ENCODE results near the gene NUPR1. TPM values are rescaled to one million over a fixed set of nuclear protein-coding genes. Genes with fewer than 3 reads are reported as not detected.

NUPR1 gene
- total and polyA plus RNA-seq, 2 of the 13 experiments (the other 11 are each of a cell fraction or from before 2014, with no cell fraction given) = 18.0 to 25.6 TPM

DNA sequence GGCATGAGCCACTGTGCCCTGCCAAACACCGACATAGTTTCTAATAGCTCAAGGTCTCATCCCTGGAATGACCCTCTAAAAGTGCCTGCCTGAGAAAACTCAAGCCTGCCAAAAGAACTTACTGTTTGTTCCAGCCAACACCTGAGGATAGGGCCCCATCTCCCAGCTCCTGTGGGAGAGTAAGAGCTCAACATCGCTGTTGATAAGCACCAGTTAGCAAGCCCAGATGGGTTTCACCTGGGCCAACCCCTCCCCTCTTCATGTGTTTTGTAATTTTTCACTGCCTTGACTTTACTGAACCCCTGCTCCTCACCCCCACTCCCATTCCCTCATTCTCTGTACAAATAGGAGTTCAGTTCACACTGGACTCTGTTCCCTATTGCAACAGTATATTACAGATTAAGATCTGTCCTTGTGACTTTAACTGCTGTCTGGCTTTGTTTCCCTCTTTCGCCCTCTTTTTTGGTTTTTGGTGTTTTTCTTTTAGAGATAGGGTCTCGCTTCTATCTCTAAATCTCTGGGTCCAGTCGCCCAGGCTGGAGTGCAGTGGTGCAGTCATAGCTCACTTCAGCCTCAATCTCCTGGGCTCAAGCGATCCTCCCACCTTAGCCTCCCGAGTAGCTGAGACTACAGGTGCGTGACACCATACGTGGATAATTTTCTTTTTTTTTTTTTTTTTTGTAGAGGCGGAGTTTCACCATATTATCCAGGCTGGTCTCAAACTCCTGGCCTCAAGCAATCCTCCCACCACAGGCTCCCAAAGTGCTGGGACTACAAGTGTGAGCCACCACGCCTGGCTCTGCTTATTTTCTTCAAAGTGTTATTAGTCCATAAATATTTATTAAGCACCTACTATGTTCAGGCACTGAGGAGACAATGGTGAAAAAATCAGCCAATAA lies 12.3 kb downstream of the NUPR1 start (continued):
- TF ChIP-seq PHF5A (CRISPR knock-in tag; IDR thresholded peaks at IDR 0.05; ENCODE audit: low read depth, unreplicated experiment) (peak; percentile 95), HNRNPH1 (optimal IDR thresholded peaks at IDR 0.05; ENCODE audit: low read depth, low read length) (no peak), TMF1 (CRISPR knock-in tag; IDR thresholded peaks at IDR 0.05; ENCODE audit: low read depth) (no peak), ATRX (CRISPR knock-in tag; IDR thresholded peaks at IDR 0.05; ENCODE audit: borderline replicate concordance) (no peak), IKZF1 (IDR thresholded peaks at IDR 0.05) (no peak), SIN3B (IDR thresholded peaks at IDR 0.05; ENCODE audit: low read length) (no peak), ZFAT (CRISPR knock-in tag; conservative IDR thresholded peaks at IDR 0.05) (no peak), GPN1 (CRISPR knock-in tag; IDR thresholded peaks at IDR 0.05; ENCODE audit: borderline replicate concordance) (no peak), NAIF1 (CRISPR knock-in tag; IDR thresholded peaks at IDR 0.05; ENCODE audit: borderline replicate concordance) (no peak), RFXANK (CRISPR knock-in tag; IDR thresholded peaks at IDR 0.05) (0 out of 2 replicates have a peak, but pooled peaks have one; percentile 48)
- TF ChIP-seq, protein P1, sequence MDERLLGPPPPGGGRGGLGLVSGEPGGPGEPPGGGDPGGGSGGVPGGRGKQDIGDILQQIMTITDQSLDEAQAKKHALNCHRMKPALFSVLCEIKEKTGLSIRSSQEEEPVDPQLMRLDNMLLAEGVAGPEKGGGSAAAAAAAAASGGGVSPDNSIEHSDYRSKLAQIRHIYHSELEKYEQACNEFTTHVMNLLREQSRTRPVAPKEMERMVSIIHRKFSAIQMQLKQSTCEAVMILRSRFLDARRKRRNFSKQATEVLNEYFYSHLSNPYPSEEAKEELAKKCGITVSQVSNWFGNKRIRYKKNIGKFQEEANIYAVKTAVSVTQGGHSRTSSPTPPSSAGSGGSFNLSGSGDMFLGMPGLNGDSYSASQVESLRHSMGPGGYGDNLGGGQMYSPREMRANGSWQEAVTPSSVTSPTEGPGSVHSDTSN (CRISPR knock-in tag; IDR thresholded peaks at IDR 0.05) = peak; percentile 51
- TF ChIP-seq, protein P2, sequence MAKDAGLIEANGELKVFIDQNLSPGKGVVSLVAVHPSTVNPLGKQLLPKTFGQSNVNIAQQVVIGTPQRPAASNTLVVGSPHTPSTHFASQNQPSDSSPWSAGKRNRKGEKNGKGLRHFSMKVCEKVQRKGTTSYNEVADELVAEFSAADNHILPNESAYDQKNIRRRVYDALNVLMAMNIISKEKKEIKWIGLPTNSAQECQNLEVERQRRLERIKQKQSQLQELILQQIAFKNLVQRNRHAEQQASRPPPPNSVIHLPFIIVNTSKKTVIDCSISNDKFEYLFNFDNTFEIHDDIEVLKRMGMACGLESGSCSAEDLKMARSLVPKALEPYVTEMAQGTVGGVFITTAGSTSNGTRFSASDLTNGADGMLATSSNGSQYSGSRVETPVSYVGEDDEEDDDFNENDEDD (CRISPR knock-in tag; IDR thresholded peaks at IDR 0.05; ENCODE audit: borderline replicate concordance) = peak; percentile 66; the same call in 1 of the 2 replicates
- TF ChIP-seq, protein P3, sequence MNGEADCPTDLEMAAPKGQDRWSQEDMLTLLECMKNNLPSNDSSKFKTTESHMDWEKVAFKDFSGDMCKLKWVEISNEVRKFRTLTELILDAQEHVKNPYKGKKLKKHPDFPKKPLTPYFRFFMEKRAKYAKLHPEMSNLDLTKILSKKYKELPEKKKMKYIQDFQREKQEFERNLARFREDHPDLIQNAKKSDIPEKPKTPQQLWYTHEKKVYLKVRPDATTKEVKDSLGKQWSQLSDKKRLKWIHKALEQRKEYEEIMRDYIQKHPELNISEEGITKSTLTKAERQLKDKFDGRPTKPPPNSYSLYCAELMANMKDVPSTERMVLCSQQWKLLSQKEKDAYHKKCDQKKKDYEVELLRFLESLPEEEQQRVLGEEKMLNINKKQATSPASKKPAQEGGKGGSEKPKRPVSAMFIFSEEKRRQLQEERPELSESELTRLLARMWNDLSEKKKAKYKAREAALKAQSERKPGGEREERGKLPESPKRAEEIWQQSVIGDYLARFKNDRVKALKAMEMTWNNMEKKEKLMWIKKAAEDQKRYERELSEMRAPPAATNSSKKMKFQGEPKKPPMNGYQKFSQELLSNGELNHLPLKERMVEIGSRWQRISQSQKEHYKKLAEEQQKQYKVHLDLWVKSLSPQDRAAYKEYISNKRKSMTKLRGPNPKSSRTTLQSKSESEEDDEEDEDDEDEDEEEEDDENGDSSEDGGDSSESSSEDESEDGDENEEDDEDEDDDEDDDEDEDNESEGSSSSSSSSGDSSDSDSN (CRISPR knock-in tag; IDR thresholded peaks at IDR 0.05) = peak; percentile 79
- TF ChIP-seq, protein P4, sequence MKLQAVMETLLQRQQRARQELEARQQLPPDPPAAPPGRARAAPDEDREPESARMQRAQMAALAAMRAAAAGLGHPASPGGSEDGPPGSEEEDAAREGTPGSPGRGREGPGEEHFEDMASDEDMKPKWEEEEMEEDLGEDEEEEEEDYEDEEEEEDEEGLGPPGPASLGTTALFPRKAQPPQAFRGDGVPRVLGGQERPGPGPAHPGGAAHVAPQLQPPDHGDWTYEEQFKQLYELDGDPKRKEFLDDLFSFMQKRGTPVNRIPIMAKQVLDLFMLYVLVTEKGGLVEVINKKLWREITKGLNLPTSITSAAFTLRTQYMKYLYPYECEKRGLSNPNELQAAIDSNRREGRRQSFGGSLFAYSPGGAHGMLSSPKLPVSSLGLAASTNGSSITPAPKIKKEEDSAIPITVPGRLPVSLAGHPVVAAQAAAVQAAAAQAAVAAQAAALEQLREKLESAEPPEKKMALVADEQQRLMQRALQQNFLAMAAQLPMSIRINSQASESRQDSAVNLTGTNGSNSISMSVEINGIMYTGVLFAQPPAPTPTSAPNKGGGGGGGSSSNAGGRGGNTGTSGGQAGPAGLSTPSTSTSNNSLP (IDR thresholded peaks at IDR 0.05; ENCODE audit: low read depth, low read length) = peak; percentile 94
- TF ChIP-seq, protein P5, sequence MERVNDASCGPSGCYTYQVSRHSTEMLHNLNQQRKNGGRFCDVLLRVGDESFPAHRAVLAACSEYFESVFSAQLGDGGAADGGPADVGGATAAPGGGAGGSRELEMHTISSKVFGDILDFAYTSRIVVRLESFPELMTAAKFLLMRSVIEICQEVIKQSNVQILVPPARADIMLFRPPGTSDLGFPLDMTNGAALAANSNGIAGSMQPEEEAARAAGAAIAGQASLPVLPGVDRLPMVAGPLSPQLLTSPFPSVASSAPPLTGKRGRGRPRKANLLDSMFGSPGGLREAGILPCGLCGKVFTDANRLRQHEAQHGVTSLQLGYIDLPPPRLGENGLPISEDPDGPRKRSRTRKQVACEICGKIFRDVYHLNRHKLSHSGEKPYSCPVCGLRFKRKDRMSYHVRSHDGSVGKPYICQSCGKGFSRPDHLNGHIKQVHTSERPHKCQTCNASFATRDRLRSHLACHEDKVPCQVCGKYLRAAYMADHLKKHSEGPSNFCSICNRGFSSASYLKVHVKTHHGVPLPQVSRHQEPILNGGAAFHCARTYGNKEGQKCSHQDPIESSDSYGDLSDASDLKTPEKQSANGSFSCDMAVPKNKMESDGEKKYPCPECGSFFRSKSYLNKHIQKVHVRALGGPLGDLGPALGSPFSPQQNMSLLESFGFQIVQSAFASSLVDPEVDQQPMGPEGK (CRISPR knock-in tag; IDR thresholded peaks at IDR 0.05) = peak; percentile 97
- TF ChIP-seq, protein P6, sequence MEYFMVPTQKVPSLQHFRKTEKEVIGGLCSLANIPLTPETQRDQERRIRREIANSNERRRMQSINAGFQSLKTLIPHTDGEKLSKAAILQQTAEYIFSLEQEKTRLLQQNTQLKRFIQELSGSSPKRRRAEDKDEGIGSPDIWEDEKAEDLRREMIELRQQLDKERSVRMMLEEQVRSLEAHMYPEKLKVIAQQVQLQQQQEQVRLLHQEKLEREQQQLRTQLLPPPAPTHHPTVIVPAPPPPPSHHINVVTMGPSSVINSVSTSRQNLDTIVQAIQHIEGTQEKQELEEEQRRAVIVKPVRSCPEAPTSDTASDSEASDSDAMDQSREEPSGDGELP (IDR thresholded peaks at IDR 0.05; ENCODE audit: borderline replicate concordance, low read depth) = peak; percentile 92; the same call in 1 of the 2 replicates
- TF ChIP-seq, protein P7, sequence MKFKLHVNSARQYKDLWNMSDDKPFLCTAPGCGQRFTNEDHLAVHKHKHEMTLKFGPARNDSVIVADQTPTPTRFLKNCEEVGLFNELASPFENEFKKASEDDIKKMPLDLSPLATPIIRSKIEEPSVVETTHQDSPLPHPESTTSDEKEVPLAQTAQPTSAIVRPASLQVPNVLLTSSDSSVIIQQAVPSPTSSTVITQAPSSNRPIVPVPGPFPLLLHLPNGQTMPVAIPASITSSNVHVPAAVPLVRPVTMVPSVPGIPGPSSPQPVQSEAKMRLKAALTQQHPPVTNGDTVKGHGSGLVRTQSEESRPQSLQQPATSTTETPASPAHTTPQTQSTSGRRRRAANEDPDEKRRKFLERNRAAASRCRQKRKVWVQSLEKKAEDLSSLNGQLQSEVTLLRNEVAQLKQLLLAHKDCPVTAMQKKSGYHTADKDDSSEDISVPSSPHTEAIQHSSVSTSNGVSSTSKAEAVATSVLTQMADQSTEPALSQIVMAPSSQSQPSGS (CRISPR knock-in tag; IDR thresholded peaks at IDR 0.05) = peak; percentile 93
